ENCODE data around the gene LRRIQ1.

LRRIQ1 gene

GRCh38 chr12:85281636-85282312 is 245.6 kb downstream of the LRRIQ1 start:
- no peak for DNase-seq

- DNase-seq, result no peak
These were observed 247.4 kb downstream of the LRRIQ1 start for GRCh38 chr12:85283560-85283959.
